Stimulated activated CD8-positive, alpha-beta memory T cell treated with anti-CD3 and anti-CD28 coated beads, Interleukin-12 subunit alpha, Interleukin-12 subunit beta, amount 100 ng/mL, for 1 hour (primary cell): ENCODE results near the gene LCOR.
"Not testable (repeated sequence)": the region's sequence is repeated elsewhere in the genome, so short reads cannot be mapped to it uniquely, and the experiment has no call there.

ENCODE experiments used
- DNase-seq: peaks from one replicate; pipeline ENCODE4 v3.0.0-alpha.2; 2020; ENCODE audit warnings: low read depth

LCOR gene

DNA sequence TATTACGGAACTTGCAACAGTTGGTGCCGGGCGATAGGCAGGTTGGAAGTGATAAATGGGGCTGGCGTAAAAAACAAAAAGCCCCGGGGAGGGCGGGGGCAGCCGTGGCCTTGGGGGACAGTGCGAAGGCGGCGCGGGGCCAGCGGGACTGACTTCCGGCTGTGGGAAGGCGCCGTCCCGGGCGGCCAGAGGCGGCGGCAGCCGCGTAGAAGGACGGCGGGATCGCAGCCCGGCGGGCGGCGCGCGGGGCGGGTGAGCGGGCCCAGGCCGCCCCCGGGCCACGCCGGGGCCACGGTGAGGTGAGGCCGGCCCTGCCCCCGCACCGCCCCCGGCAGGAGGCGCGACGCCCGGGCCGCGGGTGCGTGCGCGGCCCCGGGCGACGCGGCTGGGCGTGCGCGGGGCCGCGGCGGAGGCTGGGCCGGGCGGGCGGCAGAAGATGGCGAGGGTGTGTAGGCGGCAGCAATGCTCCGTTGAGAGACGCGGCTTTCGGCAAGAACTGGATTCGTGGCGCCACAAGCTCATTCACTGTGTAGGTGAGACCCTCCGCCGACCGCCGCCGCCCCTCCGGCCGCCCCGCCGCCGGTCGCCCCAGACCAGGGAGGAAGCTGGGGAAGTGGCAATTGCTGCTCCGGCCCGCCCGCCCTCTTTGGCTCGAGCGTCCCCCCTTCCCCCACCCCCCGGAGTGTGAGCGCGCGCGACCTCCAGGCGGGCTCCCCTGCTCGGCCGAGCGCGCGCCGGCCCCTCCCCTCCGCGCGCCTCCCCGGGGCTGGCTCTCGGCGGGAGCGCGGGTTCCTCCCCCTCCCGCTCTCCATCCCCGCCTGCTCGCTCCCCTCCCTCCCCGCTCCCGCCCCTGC, at the start of gene LCOR:
TSS of gene LCOR (plus strand) at position 432 of the 854 bp plus-strand sequence. CDS start 116,760 bp downstream, outside the sequence.
- peak; percentile 61 for DNase-seq

GRCh38 chr10:96784253-96784652, 47.8 kb upstream of the LCOR start:
- DNase-seq: no peak

GRCh38 chr10:96789571-96790108, 42.5 kb upstream of the LCOR start:
- no peak for DNase-seq

- no peak for DNase-seq
Observed at GRCh38 chr10:96791902-96792301, 40.2 kb upstream of the LCOR start.

GRCh38 chr10:96794836-96795733, 37.0 kb upstream of the LCOR start:
- no peak for DNase-seq

- DNase-seq: no peak
Observed at GRCh38 chr10:96797485-96797884, 34.6 kb upstream of the LCOR start.

DNA sequence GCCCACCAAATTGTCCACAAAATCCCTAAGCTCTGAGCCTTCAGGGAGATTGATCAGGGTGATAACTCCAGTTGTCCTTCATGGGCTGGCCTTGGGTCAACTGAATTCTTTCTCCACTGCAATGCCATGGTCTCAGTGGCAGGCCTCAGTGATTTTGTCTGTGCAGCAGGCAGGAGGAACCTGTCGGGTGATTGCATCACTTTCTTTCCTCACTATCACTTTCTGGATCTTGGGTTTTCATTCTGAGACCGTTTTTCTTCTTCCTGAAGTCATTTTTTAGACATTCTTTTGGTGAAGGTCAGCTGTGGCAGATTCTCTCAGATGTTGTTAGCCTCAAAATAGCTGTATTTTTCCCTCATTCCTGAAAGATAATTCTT, 28.8 kb upstream of the LCOR start:
- DNase-seq: no peak

DNA sequence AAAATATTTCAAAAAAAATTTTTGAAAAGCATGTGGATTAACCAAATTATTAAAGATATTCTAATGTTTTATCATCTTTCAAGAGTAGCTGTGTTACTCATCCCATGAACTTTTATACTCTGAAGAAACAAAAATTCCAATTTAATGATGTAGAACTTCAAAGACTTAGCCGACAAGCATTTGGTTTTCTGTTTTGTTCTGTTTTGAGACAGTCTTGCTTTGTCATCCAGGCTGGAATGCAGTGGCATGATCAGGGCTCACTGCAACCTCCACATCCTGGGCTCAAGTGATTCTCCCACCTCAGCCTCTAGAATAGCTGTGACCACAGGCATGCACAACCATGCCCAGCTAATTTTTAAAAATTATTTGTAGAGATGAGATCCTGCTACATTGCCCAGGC, 17.8 kb upstream of the LCOR start:
- DNase-seq: no peak

GRCh38 chr10:96818971-96819370, 13.1 kb upstream of the LCOR start:
- DNase-seq: not testable (repeated sequence)

GRCh38 chr10:96820765-96821164, 11.3 kb upstream of the LCOR start:
- DNase-seq: no peak

DNA sequence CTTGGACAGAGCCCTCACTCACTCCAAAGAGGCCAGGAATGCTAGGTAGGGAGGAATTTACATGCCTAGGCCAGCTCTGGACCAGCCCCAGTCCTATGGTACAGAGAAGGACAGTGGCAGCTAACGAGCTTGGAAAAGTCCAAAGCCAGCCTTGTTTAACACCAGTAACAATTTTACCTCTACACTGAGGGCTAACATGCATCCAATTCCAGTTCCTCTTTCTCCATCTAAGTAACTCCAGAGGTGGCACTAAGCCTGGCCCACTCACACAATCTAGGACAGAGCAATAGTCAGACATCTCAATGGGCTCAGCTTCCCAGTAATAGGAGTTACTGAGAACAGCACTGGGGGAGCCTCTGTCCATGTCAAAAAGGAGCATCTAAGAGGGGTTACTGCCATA, 5.7 kb upstream of the LCOR start:
- DNase-seq: no peak

DNA sequence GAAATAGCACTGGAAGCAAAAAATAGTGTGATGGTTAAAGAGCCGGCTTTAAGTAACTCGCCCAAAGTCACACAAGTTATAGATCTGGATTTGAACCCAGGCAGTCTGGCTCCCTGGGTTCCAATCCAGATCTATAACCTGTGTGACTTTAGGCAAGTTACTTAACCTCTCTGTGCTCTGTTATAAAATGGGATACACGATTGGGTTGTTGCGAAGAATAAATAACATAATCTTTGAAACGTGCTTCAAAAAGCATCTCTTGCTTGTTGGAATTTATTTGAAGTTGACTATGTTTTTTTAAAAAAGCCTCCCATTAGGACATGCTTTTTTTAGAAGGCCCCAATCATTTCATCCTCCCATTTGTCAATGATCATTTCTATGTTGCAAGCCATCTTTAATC, 3.5 kb upstream of the LCOR start:
- DNase-seq: no peak

- DNase-seq: no peak
Observed at GRCh38 chr10:96829029-96829773, 2.9 kb upstream of the LCOR start.

GRCh38 chr10:96830511-96831199, 1.4 kb upstream of the LCOR start:
- peak; percentile 66 for DNase-seq

DNA sequence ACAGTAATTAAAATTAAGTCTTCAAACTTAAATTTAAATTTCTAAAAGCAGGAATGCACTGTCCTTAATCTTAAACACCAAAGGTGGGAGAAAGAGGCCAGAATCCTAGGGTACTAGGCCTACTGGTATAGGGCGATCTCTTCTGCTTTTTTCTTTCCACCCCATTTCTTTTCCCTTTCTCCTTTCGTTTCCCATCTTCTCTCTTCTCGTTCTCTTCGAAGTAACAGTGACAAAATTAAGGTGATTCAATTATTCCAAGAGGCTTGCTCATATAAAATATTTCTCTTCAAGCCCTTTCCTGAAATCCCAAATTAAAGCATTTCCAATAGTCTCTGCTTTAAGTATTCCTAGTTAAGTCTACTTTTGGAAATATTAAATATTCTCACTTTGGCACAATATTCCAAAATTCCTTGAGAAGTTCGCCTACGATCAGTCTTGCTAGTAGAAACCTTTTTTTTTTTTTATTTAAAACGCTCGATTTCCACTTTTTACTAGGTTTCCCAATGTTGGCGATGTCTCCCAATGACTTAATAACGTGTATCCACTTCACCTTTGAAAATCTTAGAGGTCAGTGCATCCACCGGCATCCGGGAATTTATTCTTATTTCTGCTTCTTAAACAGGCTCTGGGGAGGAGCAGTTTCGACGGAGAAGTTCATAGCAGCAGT, 765 bp upstream of the LCOR start:
- DNase-seq: no peak

- peak; percentile 74 for DNase-seq
Observed at GRCh38 chr10:96832721-96833219, 672 bp downstream of the LCOR start.

DNA sequence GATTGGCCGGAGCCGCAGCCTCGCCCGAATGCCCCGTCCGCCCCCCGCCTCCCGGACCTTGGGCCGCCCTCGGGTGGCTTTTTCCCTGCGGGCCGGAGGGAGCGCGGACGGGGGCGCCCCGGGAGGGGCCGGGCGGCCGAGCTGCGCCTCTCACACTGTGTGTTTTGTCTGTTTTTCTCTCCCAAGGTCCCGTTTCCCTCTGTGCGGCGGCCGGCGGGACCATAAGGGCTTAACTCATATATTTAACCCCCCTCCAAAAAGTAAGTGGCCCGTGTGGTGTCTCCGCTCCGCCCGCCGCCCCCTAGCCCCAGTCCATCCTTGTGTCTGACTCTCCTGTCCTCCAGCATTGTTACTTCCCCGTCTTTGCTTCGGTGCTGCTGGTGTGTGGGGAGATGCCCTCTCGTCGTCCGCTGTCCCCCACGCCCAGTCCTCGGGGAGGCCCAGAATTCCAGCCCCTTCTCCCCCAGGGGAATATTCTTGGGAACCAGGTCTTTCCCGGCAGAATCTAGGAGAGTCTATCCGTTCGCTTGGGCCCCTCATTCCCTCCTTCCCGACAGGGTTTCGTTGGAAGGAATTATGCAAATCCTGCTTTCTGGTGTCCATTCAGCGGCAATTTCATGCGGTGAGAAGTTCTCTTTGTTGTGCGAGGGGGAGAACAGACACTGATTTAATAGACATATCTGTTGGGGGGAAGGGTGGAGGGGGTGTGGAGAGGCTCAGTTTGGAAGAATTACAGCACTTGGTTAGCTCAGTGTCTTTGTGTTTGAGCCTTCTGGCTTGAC, 1.3 kb downstream of the LCOR start:
- DNase-seq: no peak

GRCh38 chr10:96834120-96834519, 2.0 kb downstream of the LCOR start:
- DNase-seq: no peak

DNA sequence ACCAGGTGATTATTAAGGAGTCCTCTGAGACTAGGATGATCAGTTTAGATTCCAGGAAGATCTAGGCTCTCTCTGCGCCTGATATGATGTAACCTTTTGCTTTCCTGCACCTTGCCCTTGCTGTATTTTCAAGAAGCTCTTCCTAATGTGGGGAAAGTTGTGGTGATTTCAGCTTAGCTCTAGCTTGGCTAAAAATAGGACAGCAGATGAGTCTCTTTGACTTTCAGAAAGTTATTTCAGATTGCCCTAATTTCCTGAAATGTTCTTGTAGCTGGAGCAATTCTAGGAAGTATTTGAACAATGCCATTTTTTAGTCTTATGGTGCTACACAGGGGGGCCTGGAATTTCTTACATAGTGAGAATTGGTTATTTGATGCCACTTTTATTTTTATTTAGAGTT, 3.8 kb downstream of the LCOR start:
- no peak for DNase-seq

DNA sequence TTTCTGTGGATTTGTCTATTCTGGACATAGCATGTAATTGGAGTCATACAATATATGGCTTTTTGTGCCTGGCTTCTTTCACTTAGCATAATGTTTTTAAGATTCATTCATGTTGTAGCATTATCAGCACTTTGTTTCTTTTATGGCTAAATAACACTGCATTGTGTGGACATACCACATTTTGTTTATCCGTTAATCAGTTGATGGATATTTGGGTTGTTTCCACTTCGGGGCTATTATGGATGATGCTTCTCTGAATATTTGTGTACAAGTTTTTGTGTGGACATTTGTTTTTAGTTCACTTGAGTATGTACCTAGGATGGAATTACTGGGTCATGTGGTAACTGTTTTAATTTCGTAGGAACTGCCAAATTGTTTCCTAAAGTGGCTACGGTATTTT, 6.4 kb downstream of the LCOR start:
- DNase-seq: no peak
